PFSK-1 (cell line): ENCODE results near the gene NECAB2.

ENCODE experiments used
- FOXP2 ChIP-seq: optimal IDR thresholded peaks from 2 replicates; pipeline ENCODE3; 2011; ENCODE audit warnings: borderline replicate concordance, control low read depth, inconsistent platforms; ENCODE audit not compliant: insufficient read depth; ENCODE audit errors: extremely low read length, extremely low read depth
- POLR2AphosphoS5 ChIP-seq: IDR thresholded peaks from 2 replicates; pipeline ENCODE4 v1.6.1; 2012; ENCODE audit warnings: low read depth, mild to moderate bottlenecking, control low read depth, low read length, moderate library complexity
- SIN3A ChIP-seq: IDR thresholded peaks from 2 replicates; pipeline ENCODE4 v1.6.1; 2012; ENCODE audit warnings: mild to moderate bottlenecking, low read length, moderate library complexity, borderline replicate concordance; ENCODE audit not compliant: insufficient read depth
- TAF1 ChIP-seq: IDR thresholded peaks from 2 replicates; pipeline ENCODE4 v1.6.1; 2012; ENCODE audit warnings: low read length, control low read depth, borderline replicate concordance; ENCODE audit not compliant: insufficient read depth
- TF ChIP-seq, protein P1 (sequence below), 2 experiments: IDR thresholded peaks; 2 replicates each; pipeline versions ENCODE4 v1.6.1 to v1.8.0; 2011 to 2012; ENCODE audit warnings: low read depth in 2 of 2, low read length in 2 of 2, control low read depth in 1 of 2, inconsistent platforms in 1 of 2, mild to moderate bottlenecking in 1 of 2, moderate library complexity in 1 of 2; ENCODE audit not compliant: insufficient read depth in 1 of 2

DNA sequence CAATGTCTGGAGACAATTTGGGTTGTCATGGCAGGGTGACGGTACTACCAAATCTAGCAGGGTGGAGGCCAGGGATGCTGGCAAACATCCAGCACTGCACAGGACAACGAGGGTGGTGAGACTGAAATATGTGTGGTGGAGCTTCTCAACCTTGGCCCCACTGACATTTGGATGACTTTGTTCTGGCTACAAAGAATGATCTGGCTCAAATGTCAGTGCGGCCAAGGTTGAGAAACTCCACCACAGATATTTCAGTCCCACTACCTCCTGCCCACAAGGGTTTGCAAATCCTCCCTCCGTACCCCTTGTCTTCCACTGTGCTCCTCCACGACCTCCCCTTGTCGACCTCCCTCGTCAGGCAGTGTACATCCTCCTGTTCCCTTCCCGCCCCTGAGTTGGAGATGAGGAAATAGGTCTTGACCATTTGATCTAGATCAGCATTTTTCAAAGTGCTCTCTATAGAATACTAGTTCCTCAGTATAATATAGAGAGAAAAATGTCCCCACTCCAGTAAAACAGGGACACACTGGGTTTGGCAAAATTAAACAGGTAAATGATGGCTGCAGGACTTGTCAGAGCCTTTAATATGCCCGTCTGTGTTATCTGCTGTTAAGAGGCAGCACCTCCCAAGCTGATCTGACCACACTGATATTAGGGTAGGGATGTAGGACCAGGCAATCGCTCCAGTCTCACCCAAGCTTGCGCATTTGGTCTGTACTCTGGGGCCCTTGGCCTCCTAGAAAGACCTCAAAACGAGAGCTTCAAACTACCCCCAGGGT is 8.2 kb upstream of the NECAB2 start:
- no peak for TF ChIP-seq POLR2AphosphoS5
- TF ChIP-seq, protein P1, sequence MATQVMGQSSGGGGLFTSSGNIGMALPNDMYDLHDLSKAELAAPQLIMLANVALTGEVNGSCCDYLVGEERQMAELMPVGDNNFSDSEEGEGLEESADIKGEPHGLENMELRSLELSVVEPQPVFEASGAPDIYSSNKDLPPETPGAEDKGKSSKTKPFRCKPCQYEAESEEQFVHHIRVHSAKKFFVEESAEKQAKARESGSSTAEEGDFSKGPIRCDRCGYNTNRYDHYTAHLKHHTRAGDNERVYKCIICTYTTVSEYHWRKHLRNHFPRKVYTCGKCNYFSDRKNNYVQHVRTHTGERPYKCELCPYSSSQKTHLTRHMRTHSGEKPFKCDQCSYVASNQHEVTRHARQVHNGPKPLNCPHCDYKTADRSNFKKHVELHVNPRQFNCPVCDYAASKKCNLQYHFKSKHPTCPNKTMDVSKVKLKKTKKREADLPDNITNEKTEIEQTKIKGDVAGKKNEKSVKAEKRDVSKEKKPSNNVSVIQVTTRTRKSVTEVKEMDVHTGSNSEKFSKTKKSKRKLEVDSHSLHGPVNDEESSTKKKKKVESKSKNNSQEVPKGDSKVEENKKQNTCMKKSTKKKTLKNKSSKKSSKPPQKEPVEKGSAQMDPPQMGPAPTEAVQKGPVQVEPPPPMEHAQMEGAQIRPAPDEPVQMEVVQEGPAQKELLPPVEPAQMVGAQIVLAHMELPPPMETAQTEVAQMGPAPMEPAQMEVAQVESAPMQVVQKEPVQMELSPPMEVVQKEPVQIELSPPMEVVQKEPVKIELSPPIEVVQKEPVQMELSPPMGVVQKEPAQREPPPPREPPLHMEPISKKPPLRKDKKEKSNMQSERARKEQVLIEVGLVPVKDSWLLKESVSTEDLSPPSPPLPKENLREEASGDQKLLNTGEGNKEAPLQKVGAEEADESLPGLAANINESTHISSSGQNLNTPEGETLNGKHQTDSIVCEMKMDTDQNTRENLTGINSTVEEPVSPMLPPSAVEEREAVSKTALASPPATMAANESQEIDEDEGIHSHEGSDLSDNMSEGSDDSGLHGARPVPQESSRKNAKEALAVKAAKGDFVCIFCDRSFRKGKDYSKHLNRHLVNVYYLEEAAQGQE (IDR thresholded peaks at IDR 0.05; ENCODE audit: insufficient read depth in 1 of 2, low read depth in 2 of 2, low read length in 2 of 2) = no peak
- no peak for TF ChIP-seq SIN3A
- TF ChIP-seq TAF1 = no peak
- no peak for TF ChIP-seq FOXP2
